ENCODE data around the gene FGD2.

FGD2 gene

DNA sequence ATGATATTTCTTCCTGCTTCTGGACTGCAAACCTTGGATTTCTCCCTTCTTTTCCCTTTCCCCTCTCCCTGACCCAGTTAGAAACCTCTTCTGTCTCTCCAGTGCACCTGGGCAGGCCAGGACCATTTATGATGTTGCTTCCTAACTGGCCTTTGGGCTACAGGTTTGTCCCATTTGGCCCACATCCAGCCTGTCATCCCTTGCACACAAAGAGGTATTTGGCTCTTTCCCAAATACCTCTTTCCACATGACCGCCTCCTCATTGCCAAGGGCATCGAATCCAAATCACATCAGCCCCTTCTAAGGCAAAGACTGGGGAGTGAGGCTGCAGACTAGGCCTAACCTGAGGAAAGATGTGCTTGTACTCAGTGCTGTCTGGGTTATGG is 13.6 kb downstream of the FGD2 start:
- DNase-seq = no peak

DNA sequence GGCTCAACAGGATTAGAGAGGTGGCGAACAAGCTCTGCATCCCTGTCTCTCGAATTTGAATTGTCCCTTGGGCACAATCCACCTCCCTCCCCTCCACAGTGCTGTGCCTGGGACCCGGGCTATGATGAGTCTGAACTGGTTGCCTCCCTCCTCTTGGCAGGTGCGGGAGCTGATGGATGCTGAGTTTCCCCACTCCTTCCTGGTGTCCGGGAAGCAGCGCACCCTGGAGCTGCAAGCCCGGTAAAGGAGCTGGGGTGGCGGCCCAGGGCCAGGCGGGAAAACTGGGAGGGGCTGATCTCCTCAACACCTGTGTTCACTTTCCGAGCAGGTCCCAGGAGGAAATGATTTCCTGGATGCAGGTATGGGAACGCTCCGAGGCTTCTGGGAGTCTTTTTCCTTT is 14.9 kb downstream of the FGD2 start:
- DNase-seq = no peak

GRCh38 chr6:37020812-37021211 is 15.4 kb downstream of the FGD2 start:
- no peak for DNase-seq

DNA sequence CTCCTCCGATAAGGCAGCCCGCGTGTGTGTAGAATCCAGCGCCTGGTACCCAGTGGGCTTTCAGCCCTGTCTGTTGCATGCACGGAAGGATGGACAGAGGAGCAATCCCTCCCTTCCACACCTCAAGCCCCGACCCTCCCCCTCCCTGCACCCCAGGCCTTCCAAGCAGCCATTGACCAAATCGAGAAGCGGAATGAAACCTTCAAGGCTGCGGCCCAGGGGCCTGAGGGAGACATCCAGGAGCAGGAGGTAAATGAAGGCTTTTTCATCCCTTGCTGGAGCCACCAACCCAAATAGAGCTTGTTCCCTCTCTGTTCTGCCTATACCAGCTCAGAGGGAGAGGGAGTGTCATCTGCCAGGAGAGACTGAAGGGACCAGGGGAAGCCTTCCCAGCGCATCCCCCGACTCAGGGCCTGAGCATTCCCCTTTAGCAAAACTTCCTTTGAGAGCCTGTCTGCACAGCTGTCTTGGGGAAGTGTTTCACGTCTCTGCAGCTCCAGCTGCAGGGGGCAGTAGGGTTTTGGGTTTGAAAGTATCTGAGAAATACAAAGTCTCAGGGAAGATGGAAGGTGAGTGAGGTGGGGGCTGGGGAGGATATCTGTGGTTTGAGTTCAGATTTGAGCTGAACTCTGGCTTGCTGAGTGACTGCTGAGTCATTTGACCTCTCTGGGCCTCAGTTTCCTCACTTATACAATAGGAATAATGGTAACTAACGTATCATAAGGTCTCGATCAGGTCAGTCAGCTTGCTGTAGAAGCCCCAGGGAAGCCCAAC is 16.1 kb downstream of the FGD2 start:
- DNase-seq = peak; percentile 69 to 73

- no peak for DNase-seq
These were observed 16.8 kb downstream of the FGD2 start for GRCh38 chr6:37022135-37022863.

DNA sequence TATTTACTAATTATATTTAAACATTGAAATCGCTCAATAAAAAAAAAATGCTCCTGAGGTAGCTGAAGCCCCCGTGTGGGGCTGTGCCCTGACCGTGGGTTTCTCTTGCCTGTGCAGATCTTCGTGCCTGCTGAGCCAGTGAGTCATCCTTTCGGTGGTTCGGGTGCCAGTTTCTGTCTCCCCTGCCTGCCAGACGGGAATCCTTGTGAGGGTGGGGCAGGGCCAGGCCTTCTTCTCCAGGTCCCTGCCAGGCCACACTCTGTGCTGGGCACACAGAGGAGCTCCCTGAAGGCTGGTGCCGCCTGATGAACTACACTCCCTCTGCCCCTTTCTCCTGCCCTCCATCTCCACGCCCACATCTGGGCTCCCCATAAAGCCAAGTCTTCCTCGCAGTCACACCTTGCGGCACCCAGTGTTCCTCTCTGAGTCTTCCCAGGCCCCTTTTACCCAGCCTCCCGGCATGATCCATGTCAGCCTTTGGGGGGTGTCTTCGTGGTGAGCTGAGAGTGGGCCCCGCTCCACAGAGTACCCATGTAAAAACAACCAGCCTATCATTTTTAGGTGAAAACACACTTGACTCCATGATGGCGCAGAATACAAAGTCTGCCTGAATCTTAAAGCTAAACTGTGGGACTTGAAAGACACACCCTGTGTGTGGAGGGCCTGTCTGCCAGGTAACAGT is 19.3 kb downstream of the FGD2 start:
- peak in 1 of 2 experiments; percentile 25 for DNase-seq

DNA sequence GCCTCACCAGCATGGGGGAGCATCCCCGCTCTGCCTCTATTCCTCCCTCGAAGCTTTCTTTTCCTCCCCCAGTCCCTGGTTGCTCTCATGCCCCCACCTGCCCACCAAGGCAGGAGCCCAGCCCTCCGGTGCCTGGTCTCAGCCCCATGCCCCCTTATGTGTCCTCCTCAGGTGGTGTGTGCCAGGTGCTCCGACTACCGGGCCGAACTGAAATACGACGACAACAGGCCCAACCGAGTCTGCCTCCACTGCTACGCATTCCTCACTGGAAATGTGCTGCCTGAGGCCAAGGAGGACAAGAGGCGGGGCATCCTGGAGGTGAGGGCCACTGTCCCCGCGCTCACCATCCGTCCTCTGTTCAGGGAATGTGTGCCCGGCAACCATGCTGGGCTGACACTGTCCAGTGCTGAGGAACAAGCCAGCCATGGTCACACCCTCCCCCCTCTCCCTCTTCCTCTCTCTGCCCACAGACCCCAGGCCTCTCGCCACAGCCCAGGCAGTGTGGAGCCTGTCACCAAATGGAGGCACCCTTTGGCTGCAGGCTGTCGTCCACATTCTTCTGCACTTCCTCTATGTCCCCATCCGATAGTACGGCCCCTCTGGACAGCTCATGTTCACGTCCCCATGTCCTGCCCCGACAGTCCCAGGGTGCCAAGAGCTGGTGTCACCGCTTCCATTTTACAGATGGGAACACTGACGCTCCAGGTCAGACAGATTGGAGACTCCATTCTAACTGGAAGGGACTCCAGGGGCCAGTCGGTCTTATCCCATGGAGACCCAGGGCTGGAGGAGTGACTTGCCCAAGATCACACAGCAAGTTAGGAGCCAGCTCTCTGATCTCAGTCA is 20.4 kb downstream of the FGD2 start:
- DNase-seq = no peak

DNA sequence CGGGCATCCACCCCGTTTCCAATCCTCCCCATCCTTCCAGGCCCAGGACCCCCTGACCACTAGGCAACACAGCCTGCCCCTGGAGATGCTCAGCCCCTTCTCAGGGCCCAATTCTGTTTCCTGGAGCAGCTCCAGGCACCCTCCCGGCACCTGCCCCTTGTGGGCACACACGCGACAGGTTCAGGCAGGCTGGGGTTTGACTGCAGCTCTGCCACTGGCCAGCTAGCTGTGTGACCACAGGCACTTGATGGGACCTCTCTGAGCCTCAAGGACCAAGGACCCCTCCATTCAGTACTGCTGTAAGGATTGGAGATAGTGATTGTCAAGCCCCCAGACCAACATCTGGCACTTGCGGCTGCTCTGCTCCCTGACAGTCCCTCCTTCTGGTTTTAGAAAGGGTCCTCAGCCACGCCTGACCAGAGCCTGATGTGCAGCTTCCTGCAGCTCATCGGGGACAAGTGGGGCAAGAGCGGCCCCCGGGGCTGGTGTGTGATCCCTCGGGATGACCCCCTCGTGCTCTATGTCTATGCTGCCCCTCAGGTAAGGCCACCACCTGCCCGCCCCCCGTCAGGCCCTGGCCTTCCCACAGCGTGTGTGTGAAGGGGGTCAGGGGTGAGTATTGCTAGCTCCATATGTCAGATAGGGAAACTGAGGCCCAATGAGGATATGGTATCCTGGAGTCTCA is 21.7 kb downstream of the FGD2 start:
- no peak for DNase-seq

DNA sequence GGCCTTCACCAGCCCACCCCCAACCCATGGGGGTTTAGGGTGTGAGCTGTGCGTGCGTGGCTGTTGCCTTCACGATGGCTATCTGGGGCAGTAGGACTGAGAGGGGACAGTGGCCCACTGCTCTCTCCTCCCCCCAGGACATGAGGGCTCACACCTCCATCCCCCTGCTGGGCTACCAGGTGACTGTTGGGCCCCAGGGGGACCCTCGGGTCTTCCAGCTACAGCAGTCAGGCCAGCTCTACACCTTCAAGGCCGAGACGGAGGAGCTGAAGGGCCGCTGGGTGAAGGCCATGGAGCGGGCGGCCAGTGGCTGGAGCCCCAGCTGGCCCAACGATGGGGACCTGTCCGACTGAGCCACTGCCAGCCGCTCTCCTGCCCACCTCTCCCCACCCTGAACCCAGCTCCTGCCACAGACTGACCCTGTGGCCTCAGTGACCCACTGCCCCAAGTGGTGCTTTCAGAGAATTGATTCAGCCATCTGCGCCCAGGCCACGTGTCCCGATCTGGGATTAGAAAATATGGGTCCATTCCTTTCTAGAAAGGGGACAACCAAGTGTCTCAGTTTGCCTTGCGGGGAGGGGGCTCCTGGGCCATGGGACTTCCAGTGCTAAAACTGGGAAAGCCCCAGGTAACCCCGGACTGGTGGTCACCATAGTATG is 22.5 kb downstream of the FGD2 start:
- DNase-seq = no peak

- no peak for DNase-seq
These were observed 24.0 kb downstream of the FGD2 start for GRCh38 chr6:37029249-37029971.

DNA sequence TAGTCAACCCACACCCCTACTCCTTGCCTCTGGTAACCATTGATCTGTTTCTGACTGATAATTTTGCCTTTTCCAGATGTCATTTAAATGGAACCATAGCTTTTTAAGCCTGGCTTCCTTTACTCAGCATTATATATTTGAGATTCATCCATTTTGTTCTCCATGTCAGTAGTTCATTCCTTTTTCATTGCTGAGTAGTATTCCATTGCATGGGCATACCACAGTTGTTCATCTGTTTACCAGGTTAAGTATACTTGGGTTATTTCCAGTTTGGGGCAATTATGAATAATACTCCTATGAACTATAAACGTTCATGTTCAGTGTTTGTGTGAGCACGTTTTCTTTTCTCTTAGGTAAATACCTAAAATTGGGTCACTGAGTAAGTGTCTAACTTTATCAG is 25.1 kb downstream of the FGD2 start:
- no peak for DNase-seq

GRCh38 chr6:37032239-37032638 is 26.8 kb downstream of the FGD2 start:
- DNase-seq = no peak

DNA sequence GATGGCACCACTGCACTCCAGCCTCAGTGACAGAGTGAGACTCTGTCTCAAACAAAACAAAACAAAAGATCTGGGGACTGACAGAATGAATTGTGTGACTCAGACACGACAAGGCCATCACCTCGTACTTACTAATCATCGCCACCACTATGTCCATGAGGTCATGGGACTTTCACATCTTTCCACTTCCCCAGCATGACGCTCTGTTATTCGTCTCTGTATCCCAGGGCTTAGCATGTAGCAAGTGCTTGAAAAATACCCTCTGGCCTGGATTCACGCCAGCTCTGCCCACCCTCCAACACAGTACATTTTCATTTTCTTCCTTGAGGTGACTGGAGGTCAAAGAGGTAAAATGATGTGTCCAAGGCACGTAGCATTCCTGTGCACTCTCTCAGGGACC is 27.8 kb downstream of the FGD2 start:
- no peak for DNase-seq

DNA sequence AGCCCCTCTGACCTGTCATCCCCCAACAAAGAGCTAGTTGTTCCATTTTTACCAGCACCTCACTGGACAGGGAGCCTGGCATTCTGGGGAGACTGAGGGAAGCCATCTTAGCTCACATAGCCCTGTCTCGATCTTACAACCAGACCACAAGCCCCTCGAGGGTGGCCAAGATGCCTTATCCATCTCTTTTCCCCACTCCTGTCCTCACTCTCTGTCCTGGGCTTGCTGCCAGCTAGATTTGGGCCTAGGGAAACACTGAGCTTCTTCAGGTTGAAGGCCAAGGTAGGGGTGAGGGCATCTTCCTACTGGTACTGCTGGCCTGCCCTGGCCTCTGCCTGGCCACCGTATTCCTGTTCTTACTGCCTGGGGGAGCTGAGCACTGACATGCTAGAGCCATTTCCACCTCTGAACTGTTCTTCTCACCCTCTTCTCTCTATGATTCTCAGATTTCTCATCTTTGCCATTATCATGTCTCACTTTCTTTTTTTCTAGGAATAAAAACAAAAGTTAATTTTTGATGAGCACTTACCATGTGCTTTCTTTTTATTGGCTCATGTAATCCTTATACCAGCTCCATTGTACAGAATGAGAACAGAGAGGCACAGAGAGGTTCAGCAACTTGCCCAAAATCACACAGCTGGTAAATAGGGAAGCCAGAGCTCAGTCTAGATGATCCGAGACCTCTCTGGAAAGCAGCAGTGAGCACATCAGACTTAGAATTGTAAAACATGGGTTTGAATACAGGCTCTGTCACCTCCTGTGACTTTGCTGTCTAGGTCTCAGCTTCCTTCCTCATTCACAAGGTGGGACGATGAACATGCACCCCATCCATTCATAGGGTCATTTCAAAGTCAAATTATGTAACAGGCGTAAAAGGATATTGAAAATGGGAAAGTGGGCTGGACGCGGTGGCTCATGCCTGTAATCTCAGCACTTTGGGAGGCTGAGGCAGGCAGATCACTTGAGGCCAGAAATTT is 28.7 kb downstream of the FGD2 start:
- DNase-seq = no peak

GRCh38 chr6:37036146-37036545 is 30.7 kb downstream of the FGD2 start:
- DNase-seq = no peak

DNA sequence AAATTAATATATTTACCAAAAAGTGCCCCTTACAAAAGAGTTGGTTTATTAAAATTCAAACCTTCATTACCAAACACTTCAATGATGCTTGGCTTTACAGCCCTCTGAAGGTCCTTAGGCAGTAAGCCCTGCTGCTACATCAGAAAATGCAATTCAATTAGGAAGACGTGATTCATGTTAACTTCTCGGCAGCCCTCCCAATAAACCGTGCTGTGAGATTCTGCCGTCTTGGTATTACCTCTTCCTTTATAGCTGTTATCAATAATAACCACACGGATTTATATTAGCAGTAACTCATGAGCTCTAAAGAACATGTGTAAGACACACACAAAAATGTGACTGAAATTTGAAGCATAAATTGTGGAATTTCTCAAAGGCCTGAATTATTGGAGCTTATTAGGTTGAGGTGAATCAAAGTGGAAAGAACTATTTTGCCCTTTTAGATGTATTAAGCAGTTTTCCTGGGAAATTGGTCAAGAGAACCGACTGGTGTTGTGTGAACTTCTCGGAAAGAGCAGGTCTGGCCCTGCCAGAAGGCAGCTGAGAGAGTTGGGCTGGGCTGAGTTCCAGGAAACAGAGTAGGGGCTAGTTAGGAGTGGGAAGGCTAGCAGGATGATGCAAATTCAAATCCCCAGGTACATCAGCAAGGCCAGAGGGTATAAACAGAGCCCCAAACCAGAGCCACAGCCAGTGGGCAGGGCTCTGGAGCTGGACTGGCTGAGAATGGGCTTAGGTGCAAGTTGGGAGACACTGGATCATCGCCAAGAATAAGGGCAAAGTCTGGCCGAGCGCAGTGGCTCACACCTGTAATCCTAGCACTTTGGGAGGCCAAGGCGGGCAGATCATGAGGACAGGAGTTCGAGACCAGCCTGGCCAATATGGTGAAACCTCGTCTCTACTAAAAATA is 33.1 kb downstream of the FGD2 start:
- DNase-seq = no peak

DNA sequence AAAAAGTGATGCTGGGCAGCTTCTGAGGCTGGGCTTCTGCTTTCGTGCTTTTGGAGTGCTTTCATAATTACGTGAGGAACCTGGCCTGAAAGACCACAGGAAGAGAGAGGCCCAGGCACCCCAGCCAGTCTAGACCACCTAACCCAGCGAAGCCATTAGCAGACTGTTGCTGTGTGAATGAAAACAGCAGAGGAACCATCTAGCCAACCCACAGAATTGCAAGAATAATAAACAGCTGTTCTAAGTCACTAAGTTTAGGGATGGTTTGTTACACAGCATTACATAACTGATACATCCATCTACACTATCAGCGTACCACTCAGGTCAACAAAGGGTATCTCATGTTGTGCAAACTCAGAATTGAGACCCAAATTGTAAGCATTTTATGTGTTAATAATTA is 34.5 kb downstream of the FGD2 start:
- no peak for DNase-seq

- DNase-seq = no peak
These were observed 36.1 kb downstream of the FGD2 start for GRCh38 chr6:37041521-37041920.

DNA sequence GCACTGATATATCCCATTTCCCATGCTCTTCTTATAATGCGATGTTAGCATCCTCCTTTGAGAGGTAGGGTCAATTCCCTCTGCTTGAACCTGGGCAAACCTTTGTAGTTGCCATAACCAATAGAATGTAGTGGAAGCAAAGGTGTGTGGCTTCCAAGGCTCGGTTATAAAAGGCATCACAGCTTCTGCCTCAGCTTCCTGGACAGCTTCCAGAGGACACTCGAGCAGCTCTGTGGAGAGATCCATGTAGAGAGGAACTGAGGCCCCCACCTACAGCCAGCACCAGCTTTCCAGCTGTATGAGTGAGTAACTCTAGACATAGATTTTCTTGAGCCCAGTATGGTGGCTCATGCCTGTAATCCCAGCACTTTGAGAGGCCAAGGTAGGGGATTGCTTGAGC is 36.7 kb downstream of the FGD2 start:
- DNase-seq = no peak
